Measurements from ENCODE around the gene ATP1A1.

DNA sequence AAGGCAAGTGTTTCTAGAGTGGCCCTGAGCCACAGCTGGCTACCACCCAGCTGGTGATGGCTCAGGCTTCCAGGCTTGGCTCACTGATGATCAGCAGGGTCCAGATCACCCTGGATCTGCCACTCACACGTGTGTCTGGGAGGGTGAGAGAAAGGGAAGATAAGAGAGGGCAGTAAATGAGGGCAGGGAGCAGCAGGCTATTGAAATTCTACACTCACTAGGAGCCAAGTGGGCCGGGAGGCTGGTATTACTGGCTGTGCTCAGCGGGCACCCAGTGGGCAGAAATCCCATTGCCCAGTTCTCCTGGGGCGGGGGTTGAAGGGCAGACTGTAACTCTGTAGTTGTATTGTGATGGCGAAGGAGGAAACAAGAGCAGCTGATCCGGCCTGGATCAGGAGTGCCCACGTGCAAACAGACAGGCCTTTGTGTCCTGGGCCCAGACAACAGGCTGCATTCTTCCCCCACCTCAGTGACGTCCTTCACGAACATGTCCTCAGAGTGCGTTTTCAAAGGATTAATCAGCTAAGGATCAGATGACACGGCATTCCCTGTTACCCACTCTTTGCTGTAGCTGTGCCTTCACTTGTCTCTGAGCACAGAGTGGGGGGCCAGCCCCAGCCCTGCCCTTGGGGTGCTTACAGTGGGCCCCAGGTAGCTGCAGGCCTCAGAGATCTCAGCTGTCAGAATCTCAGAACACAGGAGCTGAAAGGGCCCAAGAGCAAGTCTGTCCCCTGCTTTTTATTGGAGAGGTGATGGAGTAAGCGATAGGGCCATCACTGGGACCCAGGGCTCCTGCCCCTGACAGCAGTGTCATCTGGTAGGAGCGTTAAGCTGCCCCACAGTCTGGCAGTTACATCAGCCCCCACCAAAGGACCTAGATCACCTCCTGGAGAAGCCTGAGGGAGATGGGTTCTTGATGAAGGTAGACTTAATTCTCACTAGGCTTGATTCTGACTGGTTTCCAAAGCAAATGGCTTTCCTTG lies 60.5 kb downstream of the ATP1A1 start:
- TF ChIP-seq, protein P1, sequence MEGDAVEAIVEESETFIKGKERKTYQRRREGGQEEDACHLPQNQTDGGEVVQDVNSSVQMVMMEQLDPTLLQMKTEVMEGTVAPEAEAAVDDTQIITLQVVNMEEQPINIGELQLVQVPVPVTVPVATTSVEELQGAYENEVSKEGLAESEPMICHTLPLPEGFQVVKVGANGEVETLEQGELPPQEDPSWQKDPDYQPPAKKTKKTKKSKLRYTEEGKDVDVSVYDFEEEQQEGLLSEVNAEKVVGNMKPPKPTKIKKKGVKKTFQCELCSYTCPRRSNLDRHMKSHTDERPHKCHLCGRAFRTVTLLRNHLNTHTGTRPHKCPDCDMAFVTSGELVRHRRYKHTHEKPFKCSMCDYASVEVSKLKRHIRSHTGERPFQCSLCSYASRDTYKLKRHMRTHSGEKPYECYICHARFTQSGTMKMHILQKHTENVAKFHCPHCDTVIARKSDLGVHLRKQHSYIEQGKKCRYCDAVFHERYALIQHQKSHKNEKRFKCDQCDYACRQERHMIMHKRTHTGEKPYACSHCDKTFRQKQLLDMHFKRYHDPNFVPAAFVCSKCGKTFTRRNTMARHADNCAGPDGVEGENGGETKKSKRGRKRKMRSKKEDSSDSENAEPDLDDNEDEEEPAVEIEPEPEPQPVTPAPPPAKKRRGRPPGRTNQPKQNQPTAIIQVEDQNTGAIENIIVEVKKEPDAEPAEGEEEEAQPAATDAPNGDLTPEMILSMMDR (conservative IDR thresholded peaks at IDR 0.05; ENCODE audit: low read length), result no peak
- TF ChIP-seq EZH2phosphoT487 (IDR thresholded peaks at IDR 0.05; ENCODE audit: borderline replicate concordance, low read depth, low read length), result no peak

Measured in OCI-LY7 (cell line).